HepG2 (cell line): ENCODE measurements around the gene OLFM1. TPM values are rescaled to one million over a fixed set of nuclear protein-coding genes. Genes with fewer than 3 reads are reported as not detected.

Experiments
- ATAC-seq: fragments of 200-7000 bp; cut with Tn5 transposase; 3 replicates; pipeline ENCODE4 v1.9.1; 2020; ENCODE audit warnings: mild to moderate bottlenecking, moderate library complexity
- BruUV-seq: library from RNA; stranded (reverse); fragments of 400-500 nt; replicated peaks from 2 replicates; lab custom pipeline; 2021; lab: Mats Ljungman, UMichigan
- CTCF ChIA-PET: fragments of 300-600 bp; formaldehyde crosslinking; extraction: SDS; loops from one replicate; lab custom pipeline; 2021; ENCODE audit warnings: low total read pairs, inconsistent platforms, low intra/inter-chr PET ratio; lab: Yijun Ruan, JAX
- POLR2A ChIA-PET: fragments of 350-600 bp; sonication (Branson Sonifier 250); formaldehyde crosslinking; loops from one replicate; lab custom pipeline; 2020; ENCODE audit warnings: antibody characterized with exemption, inconsistent platforms; lab: Yijun Ruan, JAX
- DNase-seq: peaks from one replicate; pipeline ENCODE4 v3.0.0-alpha.2; 2015; ENCODE audit warnings: low spot score
- FAIRE-seq: peaks from 3 replicates; lab custom pipeline; 2011; peaks lifted over from hg19 to GRCh38; lab: Jason Lieb, UNC
- H2AFZ ChIP-seq: one replicate; pipeline ENCODE4 v1.6.1; 2011; ENCODE audit warnings: low read length, inconsistent platforms
- H3K27ac ChIP-seq: fragments of 300-600 bp; 3 replicates; pipeline ENCODE4 v1.8.0; 2011; ENCODE audit warnings: mixed run types, mild to moderate bottlenecking, mixed read lengths, low read length, inconsistent platforms; ENCODE audit not compliant: insufficient read depth; ENCODE audit errors: extremely low read length
- H3K27me3 ChIP-seq, 2 experiments: fragments of 200-600 bp in 1 of 2; 2 replicates in 1 of 2; 3 replicates in 1 of 2; pipeline versions ENCODE4 v1.6.0 to v1.8.0; 2011; ENCODE audit warnings: low read length in 2 of 2, mild to moderate bottlenecking in 2 of 2, moderate library complexity in 2 of 2, inconsistent platforms in 1 of 2; ENCODE audit not compliant: insufficient read depth in 2 of 2, control insufficient read depth in 1 of 2
- H3K36me3 ChIP-seq, 2 experiments: fragments of 200-600 bp in 1 of 2; replicated peaks in 1 of 2; 2 replicates in 1 of 2; 3 replicates in 1 of 2; pipeline versions ENCODE4 v1.5.1 to v1.8.0; 2011; ENCODE audit warnings: low read length in 2 of 2, inconsistent platforms in 1 of 2; ENCODE audit not compliant: insufficient read depth in 2 of 2, control insufficient read depth in 1 of 2
- H3K4me1 ChIP-seq: 2 replicates; pipeline ENCODE4 v1.5.1; 2012; ENCODE audit warnings: low read length, inconsistent platforms; ENCODE audit not compliant: insufficient read depth
- H3K4me2 ChIP-seq: 2 replicates; pipeline ENCODE4 v1.6.0; 2011; ENCODE audit warnings: low read depth, low read length, inconsistent platforms
- H3K4me3 ChIP-seq, 3 experiments: fragments of 200-600 bp in 1 of 3; sonication (generic), shearing (Covaris generic) in 1 of 3; replicated peaks in 1 of 3; 2 replicates each; pipeline ENCODE4 v1.5.1; 2011 to 2016; ENCODE audit warnings: low read length in 3 of 3, inconsistent platforms in 2 of 3, low read depth in 2 of 3, mild to moderate bottlenecking in 2 of 3, control low read depth in 1 of 3, mixed read lengths in 1 of 3; ENCODE audit not compliant: insufficient read depth in 1 of 3
- H3K79me2 ChIP-seq: one replicate; pipeline ENCODE4 v1.6.1; 2011; ENCODE audit warnings: low read length, inconsistent platforms; ENCODE audit not compliant: insufficient read depth
- H3K9ac ChIP-seq: 2 replicates; pipeline ENCODE4 v1.6.0; 2011; ENCODE audit warnings: mild to moderate bottlenecking, low read depth, low read length, inconsistent platforms; ENCODE audit not compliant: insufficient read depth
- H3K9me3 ChIP-seq: 2 replicates; pipeline ENCODE4 v1.5.1; 2012; ENCODE audit warnings: mild to moderate bottlenecking, low read length
- H4K20me1 ChIP-seq: 2 replicates; pipeline ENCODE4 v1.6.0; 2011; ENCODE audit warnings: inconsistent platforms, mild to moderate bottlenecking, low read length, moderate library complexity; ENCODE audit not compliant: insufficient read depth
- AHR ChIP-seq: IDR thresholded peaks from 2 replicates; pipeline ENCODE4 v1.6.1; 2018; ENCODE audit warnings: missing genetic modification reagents, missing compliant biosample characterization
- ARID3A ChIP-seq: IDR thresholded peaks from 2 replicates; pipeline ENCODE4 v1.6.1; 2012; ENCODE audit warnings: low read depth, low read length, improper control_type of control experiment
- IKZF4 ChIP-seq: sonication (generic); formaldehyde crosslinking; IDR thresholded peaks from 2 replicates; pipeline ENCODE4 v1.5.1; 2020; ENCODE audit warnings: borderline replicate concordance, mild to moderate bottlenecking, low read depth, missing genetic modification reagents; ENCODE audit errors: not compliant biosample characterization
- PCBP1 ChIP-seq: fragments of 200-400 bp; formaldehyde crosslinking; IDR thresholded peaks from 2 replicates; pipeline ENCODE4 v1.6.1; 2017; ENCODE audit warnings: mild to moderate bottlenecking, low read depth, low read length, borderline replicate concordance
- ZMYM2 ChIP-seq: sonication (generic); formaldehyde crosslinking; IDR thresholded peaks from 2 replicates; pipeline ENCODE4 v1.8.0; 2022; ENCODE audit warnings: mild to moderate bottlenecking, missing genetic modification reagents
- ZNF343 ChIP-seq: sonication (generic); formaldehyde crosslinking; IDR thresholded peaks from 2 replicates; pipeline ENCODE4 v1.4.0; 2020; ENCODE audit warnings: mild to moderate bottlenecking, missing genetic modification reagents
- ZNF501 ChIP-seq: sonication (generic); formaldehyde crosslinking; IDR thresholded peaks from 2 replicates; pipeline ENCODE4 v1.5.1; 2020; ENCODE audit warnings: mild to moderate bottlenecking, moderate library complexity, missing genetic modification reagents
- ZNF879 ChIP-seq: sonication (generic); formaldehyde crosslinking; IDR thresholded peaks from 2 replicates; pipeline ENCODE4 v1.8.1; 2023; ENCODE audit warnings: missing genetic modification reagents
- WGBS: methylation state at CpG from one replicate; pipeline ENCODE4 v1.1.6; 2017; ENCODE audit warnings: low lambda C conversion rate; 5-methylcytosine and 5-hydroxymethylcytosine counted together
- in situ Hi-C: cut with HindIII; loops from 2 replicates; pipeline ENCODE4 v1.10.0; 2017; ENCODE audit warnings: low pct_unique_long_range_greater_than_20kb; ENCODE audit not compliant: extremely low pct_ligation_motif_present
- intact Hi-C: fragments of 100-400 bp; cut with micrococcal nuclease; formaldehyde crosslinking; loops from one replicate; pipeline ENCODE4 v1.10.0; 2022; ENCODE audit not compliant: unreplicated experiment
- polyA plus RNA-seq, 8 experiments: library from polyadenylated mRNA; depleted of rRNA in 3 of 8; stranded (reverse) in 7 of 8; unstranded in 1 of 8; fragments of >200 nt; fragmentation: Illumina TruSeq in 4 of 8; extraction: Trizol in 4 of 8; gene quantifications; 2 replicates each; pipeline versions ENCODE4 v1.2.1 to v1.2.3, GENCODE V29; 2011 to 2016; ENCODE audit warnings: low read depth in 4 of 8, missing spikeins in 1 of 8, mixed read lengths in 1 of 8; ENCODE audit not compliant: insufficient read depth in 1 of 8
- total RNA-seq, 5 experiments: library from RNA; depleted of rRNA; stranded (reverse); fragments of >200 nt; fragmentation: Illumina TruSeq; extraction: Trizol; gene quantifications; 2 replicates each; pipeline ENCODE4 v1.2.3, GENCODE V29; 2016; ENCODE audit warnings: low read depth in 1 of 5
- TF ChIP-seq, protein P1 (sequence below): sonication (generic); formaldehyde crosslinking; IDR thresholded peaks from 2 replicates; pipeline ENCODE4 v1.5.0; 2020; ENCODE audit warnings: missing genetic modification reagents

Gene OLFM1
- total and polyA plus RNA-seq, 2 of the 13 experiments (the other 11 are each of a cell fraction or from before 2014, with no cell fraction given): not detected

GRCh38 chr9:135116371-135116770 lies 28.9 kb downstream of the OLFM1 start (continued):
- no peak for TF ChIP-seq IKZF4 (CRISPR knock-in tag)
- TF ChIP-seq, all 625 proteins: peak for 0

DNA sequence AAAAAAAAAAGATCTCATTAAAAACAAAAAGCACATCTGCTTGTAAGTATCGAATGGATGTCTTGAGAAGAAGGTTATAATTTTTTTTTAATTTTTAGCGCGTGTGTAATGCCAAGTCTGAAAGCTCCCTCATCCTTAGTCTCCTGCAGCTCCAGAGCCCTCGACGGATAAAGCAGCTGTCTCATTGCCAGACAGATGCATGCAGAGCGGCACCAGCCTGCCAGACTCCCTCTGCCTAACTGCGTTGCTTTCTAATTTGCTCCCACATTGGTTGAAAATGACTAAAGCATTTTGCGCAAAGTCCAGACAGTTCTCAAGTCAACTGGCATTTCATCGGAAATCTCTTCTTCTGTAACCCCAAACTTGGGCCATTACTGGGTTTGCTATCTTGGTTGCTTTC lies 29.4 kb downstream of the OLFM1 start:
- Histone ChIP-seq H3K4me1 (no peaks in the 10 kb centered on the region), H3K4me2 (no peak overlapping the region), H3K4me3 (no peak overlapping the region), H3K9ac (no peak overlapping the region), H3K79me2 (no peaks in the 10 kb centered on the region), H3K9me3 (no peaks in the 10 kb centered on the region), H3K27ac (no peak overlapping the region), H3K36me3 (no peaks in the 10 kb centered on the region), H4K20me1 (no peaks in the 10 kb centered on the region), H2AFZ (no peak overlapping the region), H3K27me3 (peaks cover 16 to 65% of the 10 kb centered on the region in 2 experiments)
- in situ Hi-C loops (no loop called here), intact Hi-C loops (no loop called here)
- DNase-seq (no peak), FAIRE-seq (no peak), ATAC-seq (no peak)
- ChIA-PET CTCF (no interaction called here), POLR2A (no interaction called here)
- TF ChIP-seq ZNF501 (CRISPR knock-in tag): no peak
- BruUV-seq: no TSS peak
- 21% methylated on average over 6 of the region's 9 CpGs for WGBS

DNA sequence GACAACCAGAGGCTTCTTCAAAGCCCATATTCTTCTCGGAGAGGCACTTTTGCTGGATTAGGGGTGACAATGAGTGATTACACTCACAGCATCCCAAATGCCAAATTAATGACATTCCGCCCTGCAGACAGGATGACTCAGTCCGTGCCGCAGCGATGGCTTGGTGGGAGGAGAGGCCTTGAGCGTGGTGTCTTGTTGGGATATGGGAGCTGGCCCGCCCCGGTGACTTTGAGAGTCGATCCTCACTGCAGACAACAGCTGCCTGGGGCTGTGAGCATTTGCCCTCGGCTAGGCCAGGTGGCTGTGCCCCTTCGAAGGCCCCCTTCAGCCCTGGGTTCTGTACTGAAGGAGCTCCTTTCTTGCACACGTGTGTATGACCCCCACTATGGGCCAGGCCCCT lies 29.8 kb downstream of the OLFM1 start:
- Histone ChIP-seq H3K4me3 (no peak overlapping the region), H3K27ac (no peak overlapping the region), H3K9ac (no peak overlapping the region), H2AFZ (no peak overlapping the region), H3K4me2 (no peak overlapping the region), H3K9me3 (no peaks in the 10 kb centered on the region), H3K27me3 (peaks cover 16 to 65% of the 10 kb centered on the region in 2 experiments), H4K20me1 (no peaks in the 10 kb centered on the region), H3K36me3 (no peaks in the 10 kb centered on the region), H3K79me2 (no peaks in the 10 kb centered on the region), H3K4me1 (no peaks in the 10 kb centered on the region)
- no peak for DNase-seq
- TF ChIP-seq ARID3A (no peak), ZNF343 (no peak), PCBP1 (no peak), AHR (CRISPR knock-in tag) (no peak), ZMYM2 (CRISPR knock-in tag) (no peak), ZNF879 (no peak)
- TF ChIP-seq, protein P1, sequence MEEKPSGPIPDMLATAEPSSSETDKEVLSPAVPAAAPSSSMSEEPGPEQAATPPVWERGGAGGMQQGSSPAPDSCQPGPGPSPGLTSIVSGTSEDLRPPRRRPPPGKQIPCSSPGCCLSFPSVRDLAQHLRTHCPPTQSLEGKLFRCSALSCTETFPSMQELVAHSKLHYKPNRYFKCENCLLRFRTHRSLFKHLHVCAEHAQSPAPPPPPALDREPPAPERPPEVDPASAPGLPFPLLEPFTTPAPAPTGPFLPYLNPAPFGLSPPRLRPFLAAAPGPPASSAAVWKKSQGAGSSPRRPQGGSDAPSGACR (CRISPR knock-in tag): no peak
- intact Hi-C loops (no loop called here), in situ Hi-C loops (no loop called here)
- no TSS peak for BruUV-seq
- ATAC-seq: no peak
- 0% methylated on average over 1 of the region's 12 CpGs for WGBS
- FAIRE-seq: no peak
- POLR2A ChIA-PET: no interaction called here
- CTCF ChIA-PET: no interaction called here
